Measurements from ENCODE around the gene ALG1.
"Not testable (repeated sequence)": the region's sequence is repeated elsewhere in the genome, so short reads cannot be mapped to it uniquely, and the experiment has no call there.

Gene ALG1

GRCh38 chr16:5073771-5074170, 2.1 kb downstream of the ALG1 start:
- not testable (repeated sequence) for DNase-seq (ENCODE audit: low spot score)

DNA sequence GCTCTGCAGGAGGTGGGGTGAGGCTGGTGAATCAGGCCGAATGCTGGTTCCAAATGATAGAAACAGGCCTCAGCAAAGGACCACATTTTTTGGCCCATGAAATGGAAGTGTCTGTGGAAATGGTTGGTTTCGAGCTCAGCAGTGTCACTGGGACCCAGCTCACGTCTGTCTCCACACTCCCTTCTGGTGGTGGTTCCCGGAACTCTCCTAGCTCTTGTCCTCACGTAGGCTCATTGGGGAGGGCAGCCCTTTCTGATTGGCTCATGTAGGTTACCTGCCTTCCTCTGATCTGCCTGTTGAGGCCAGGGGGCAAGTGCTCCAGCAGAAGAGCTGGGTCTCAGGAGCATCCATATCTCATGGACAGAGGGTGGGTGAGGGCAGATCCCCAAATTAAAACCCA, 4.0 kb downstream of the ALG1 start:
- no peak for DNase-seq (ENCODE audit: low spot score)

DNA sequence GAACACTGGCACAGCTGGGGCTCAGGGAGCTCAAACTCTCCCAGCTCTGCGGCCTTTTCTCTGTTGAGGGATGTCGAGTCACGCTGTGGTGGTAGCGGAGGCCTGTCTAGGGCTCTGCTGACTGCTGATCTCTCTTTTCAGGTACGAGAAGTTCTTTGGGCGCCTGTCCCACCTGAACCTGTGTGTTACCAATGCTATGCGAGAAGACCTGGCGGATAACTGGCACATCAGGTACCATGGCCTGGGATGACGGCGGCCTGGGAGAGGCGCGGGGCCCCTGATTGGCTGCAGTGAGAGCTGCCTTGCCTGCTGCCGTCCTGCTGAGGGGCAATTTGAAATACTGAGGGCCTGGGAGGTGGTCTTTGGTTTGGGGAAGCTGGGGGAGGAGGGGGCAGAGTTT, 5.7 kb downstream of the ALG1 start:
- DNase-seq (ENCODE audit: low spot score), result no peak

GRCh38 chr16:5078626-5079025, 7.0 kb downstream of the ALG1 start:
- DNase-seq (ENCODE audit: low spot score), result no peak

- DNase-seq (ENCODE audit: low spot score), result not testable (repeated sequence)
Observed at GRCh38 chr16:5080461-5080860, 8.8 kb downstream of the ALG1 start.

DNA sequence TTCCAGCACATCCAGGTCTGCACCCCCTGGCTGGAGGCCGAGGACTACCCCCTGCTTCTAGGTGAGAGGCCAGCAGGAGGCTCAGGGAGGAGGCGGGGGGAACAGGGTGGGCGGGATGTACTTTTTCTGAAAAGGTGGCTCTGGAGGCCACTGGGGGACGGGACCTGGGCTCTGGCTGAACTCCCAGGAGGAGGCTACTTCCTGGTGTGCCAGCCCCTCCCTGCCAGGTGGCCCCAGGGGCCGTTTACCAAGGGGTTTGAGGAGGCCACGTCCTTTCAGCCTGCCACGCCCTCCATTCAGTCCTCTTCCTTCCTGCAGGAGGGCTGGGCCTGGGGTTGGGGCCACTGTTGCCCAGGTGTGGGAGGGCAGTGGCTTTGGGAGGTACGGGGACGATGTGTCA, 9.4 kb downstream of the ALG1 start:
- not testable (repeated sequence) for DNase-seq (ENCODE audit: low spot score)

GRCh38 chr16:5083646-5084045, 12.0 kb downstream of the ALG1 start:
- DNase-seq (ENCODE audit: low spot score), result not testable (repeated sequence)

DNA sequence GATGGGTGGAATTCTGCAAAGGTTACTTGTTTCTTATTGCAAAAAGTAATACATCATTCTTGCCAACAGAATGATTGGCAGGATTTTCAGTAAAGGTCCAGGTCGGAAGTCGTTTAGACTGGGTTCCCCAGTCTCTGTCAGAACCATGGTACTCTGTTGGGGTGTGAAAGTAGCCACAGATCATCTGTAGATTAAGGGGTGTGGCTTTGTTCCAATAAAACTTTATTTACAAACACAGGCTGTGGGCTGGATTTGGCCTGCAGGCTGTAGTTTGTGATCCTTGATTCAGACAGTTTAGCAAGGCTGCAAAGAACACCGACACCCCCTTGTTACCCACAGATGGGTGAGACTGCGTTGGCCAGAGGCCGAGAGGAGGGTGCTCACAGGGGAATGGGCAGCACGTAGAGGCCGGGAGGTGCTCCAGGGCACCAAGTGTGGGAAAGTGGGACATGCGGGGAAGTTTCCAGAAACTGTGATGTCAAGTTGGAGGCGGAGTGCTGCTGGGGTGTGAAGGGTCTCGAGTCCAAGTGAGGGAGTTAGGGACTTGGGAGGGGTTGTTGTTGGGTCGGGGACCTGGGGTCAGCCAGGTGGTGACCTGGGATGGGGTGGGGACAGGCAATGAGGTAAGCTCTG, 12.6 kb downstream of the ALG1 start:
- not testable (repeated sequence) for DNase-seq (ENCODE audit: low spot score)

GRCh38 chr16:5084802-5085201, 13.2 kb downstream of the ALG1 start:
- peak; percentile 44 for DNase-seq (ENCODE audit: low spot score)

- DNase-seq (ENCODE audit: low spot score), result not testable (repeated sequence)
Observed at GRCh38 chr16:5085716-5086115, 14.1 kb downstream of the ALG1 start.

DNA sequence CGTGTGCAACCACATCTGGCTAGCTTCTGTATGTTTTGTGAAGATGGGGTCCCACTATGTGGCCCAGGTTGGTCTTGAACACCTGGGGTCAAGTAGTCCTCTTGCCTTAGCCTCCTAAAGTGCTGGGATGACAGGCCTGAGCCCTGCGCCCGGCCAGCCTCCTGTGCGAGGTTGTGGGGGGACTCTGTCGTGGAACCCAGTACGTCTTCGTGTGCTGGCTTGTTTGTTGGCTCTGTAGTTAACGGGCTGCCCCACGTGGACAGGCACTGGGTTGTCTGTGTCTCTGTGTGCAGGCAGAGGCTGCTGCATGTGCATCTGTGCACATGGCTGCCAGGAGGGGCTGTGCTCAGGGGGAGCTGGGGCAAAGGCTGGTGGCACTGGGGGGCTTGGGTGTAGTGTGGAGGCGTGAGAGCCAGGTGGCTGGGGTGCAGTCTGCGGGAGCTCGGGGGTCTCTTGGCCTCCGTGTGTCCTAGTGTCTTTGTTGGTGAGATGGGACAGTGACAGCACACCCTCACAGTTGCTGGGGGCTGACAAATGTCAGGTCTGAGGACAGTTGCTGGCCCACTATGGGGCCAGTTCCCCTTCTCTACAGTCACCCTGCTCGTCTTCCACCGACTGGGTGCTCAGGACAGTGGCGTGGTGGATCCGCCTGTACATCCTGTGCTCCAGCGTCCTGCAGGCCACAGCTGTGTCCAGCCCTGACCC, 16.6 kb downstream of the ALG1 start:
- not testable (repeated sequence) for DNase-seq (ENCODE audit: low spot score)

DNA sequence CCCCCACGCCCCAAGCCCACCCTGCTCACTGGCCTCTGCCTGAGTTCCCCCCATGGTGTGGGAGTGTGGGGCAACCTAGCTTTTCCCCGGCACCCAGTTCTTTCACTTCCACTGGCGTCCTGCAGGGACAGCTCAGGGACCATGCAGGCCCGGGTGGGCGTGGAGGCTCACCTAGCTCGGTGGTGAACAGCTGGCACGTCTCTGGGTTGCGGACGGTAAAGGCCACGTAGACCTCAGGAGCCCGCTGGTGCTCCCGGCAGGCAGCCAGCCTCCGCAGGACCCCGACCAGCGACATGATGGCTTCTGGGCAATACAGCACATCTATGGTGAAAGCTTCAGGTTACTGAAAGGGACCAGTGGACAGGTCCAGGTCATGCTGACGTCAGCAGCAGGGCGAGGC, 17.3 kb downstream of the ALG1 start:
- not testable (repeated sequence) for DNase-seq (ENCODE audit: low spot score)

DNA sequence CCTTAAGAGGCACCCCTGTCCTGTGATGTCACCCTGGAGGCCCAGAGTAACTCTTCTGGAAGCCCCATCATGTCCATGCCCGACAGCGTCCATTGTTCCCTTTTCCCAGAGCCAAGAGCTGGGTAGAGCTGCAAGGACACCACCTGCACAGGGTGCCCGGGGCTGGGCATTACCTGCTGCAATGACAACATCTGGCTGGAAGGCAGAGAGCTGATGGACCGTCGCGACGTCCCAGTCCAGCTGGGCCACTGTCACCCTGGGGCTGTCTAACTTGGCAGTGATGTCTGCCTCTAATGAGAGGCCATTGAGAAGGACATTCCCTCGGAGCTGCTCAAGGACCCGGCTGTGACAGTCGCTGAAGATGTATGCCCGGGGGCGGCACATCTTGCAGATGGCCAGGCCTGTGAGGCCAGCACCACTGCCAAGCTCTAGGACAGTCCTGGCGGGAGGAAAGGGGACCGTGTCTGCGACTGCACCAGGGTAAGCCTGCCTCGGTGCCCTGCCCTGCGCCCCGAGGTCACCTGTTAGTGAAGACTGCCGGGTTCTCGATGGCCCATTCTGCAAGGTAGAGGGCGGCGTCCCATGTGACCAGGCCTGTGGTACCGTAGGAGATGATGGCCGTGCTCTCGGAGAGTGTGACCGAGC, 18.4 kb downstream of the ALG1 start:
- not testable (repeated sequence) for DNase-seq (ENCODE audit: low spot score)

DNA sequence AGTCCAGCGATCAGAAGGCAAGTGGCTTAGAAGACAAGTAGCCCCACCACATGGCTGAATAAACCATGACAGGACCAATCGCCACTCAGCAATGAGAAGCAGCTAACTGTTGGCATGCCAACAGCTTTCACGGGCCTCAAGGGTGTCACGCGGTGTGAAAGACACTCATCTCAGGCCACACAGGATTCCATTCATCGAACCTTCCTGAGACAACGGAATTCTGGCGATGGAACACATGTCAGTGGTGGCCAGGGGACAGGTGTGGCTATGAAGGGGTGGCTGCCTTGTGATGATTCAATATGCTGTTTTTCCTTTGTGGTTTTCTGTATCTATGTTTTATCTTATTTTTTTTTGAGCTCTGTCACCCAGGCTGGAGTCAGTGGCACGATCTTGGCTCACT, 18.9 kb downstream of the ALG1 start:
- not testable (repeated sequence) for DNase-seq (ENCODE audit: low spot score)

DNA sequence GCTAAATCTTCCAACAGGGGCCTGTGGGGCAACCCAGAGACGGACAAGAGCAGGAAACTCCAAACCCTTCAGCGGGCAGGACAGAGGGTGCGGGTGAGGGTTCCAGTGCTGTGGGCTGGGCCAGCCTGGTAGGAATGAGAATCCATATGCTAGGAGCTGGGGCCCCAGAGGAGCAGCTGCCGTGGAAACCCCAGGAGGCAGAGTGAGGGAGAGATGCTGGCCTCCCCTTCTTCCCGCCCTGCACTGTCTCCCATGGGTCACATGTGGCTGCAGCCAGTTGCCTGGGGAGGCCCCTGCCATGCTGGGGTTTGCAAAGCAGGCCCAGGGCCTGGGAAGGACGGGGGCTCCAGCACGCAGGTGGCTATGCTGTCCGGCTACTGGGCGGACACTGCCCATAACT, 21.4 kb downstream of the ALG1 start:
- DNase-seq (ENCODE audit: low spot score), result not testable (repeated sequence)

- not testable (repeated sequence) for DNase-seq (ENCODE audit: low spot score)
Observed at GRCh38 chr16:5093746-5094145, 22.1 kb downstream of the ALG1 start.

DNA sequence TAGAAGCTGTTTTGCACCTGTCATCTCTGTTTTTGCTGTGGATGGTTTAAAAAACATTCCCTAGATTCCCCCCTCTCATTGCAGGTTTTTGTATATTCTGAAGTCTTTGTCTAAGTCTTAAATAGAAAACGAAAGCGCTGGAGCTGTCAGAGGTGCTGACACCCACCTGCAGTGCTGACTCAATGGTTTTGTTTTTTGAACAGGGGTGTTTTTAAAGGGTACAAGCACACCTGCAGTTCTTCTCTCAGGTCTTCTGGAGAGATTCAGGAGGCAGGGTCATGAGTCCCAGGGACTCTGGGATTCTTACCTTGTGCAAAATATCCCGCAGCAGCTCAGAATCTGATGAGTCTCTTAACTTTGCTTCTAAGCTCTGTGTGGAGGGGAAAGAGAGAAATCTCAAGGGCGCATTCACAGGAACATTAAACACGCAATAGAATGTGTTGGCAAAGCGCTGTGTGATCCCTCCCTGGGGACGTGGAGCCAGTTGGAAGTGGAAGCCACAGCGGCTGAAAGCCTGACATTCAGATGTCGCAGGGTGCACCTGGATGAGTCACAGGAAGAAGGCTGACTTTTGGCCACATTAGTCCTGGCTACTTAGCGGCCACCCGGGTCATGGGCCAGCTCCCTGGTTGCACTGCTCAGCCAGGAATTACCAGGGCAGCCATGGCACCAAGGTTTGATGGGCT, 23.6 kb downstream of the ALG1 start:
- DNase-seq (ENCODE audit: low spot score), result not testable (repeated sequence)

GRCh38 chr16:5096437-5097060, 24.9 kb downstream of the ALG1 start:
- DNase-seq (ENCODE audit: low spot score), result not testable (repeated sequence)

- DNase-seq (ENCODE audit: low spot score), result not testable (repeated sequence)
Observed at GRCh38 chr16:5097061-5097469, 25.4 kb downstream of the ALG1 start.

DNA sequence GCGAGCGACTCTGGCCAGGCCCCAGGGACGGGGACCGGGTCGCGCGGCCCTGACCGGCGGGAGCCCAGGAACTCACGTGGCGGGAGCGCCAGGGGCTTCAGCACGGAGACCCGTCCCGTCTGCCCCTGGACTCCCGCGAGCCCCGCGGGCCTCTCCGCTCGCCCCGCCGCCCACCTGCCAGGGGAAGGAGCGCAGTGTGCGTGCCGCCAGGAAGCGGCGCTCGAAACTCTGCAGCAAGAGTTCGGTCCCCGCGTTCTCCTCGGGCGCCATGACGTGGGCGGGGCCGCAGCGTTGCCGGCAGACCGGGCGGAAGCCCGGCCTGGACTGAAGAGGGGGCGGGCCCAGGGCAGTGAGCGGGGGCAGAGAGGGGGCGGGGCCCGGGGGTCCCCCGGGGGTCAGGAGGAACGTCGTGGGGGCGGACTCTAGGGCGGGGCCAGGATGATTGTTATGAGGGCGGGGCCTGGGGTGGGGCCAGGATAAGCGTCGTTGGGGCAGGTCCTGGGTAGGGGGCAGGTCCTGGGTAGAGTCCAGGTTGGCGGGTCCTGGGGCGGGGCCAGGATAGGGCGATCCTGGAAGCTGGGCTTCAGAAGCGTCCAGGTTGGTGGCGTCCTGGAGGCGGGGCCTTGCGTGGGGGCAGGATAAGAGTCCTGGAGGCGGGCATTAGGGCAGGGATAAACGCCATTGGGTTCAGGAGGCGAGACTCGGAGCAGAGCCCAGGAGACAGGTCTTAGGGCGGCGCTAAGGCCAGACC, 26.0 kb downstream of the ALG1 start, which contains the start of gene EEF2KMT:
TSS of gene EEF2KMT (minus strand) at position 326 of the 751 bp plus-strand sequence. CDS start at position 270, 56 bp downstream.
- peak; percentile 67 for DNase-seq (ENCODE audit: low spot score)
